ENCODE measurements around the gene CSNK1D. TPM values are rescaled to one million over a fixed set of nuclear protein-coding genes. Genes with fewer than 3 reads are reported as not detected.

Gene CSNK1D
- total RNA-seq, 1 donor: 50.3 TPM

DNA sequence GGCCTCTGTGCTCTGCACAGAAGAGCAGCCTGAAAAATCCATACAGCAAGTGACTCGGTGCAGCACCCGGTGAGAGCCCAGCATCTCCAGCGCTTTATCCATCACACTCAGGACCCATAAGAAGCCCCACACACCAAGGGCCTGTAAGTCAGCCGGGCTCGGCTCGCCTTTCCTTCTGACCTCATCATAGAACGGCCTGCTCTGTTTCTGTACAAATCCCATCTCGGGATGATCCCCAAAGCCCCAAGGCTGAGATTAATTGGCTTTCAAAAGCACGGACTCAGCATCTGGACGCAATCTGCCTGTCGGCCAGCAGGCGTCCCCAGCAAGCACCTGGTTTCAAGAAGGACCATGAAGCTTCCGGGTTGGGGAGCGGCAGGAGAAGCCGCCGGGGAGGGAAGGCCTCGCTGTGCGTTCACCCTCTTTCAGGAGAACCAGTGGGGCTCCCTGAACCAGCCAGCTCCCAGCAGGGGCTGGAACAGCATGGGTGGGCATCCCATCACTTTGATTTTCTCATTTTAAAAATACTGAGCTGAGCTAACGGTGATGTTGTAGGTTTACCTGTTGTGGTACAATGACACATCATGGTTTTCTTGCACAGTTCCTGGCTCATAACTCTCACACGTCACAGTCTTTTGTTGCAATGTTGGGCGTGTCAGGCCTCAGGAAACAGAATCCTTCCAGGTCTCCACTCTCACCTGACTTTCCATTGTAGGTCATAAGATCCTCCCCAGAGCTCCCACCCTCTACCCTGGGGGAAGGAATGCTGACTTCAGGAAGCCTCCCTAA lies 67.6 kb downstream of the CSNK1D start:
- Histone ChIP-seq H3K4me1 (ENCODE audit: insufficient read depth, low read length) (peaks cover 17% of the 10 kb centered on the region), H3K27me3 (ENCODE audit: insufficient read depth, low read length) (no peaks in the 10 kb centered on the region), H4K20me1 (ENCODE audit: insufficient read depth, low read length) (peaks cover 28% of the 10 kb centered on the region), H3K4me2 (ENCODE audit: insufficient read depth, low read length) (peak overlapping the region; percentile 58), H3K9me3 (ENCODE audit: low read depth, low read length) (no peaks in the 10 kb centered on the region), H3K27ac (ENCODE audit: low read depth, low read length) (peak overlapping the region; percentile 38), H3K79me2 (ENCODE audit: insufficient read depth, low read length) (peaks cover 21% of the 10 kb centered on the region), H3K36me3 (ENCODE audit: insufficient read depth, low read length) (peaks cover 15% of the 10 kb centered on the region), H3K4me3 (ENCODE audit: insufficient read depth, low read length) (no peak overlapping the region), H2AFZ (ENCODE audit: low read length) (peak overlapping the region; percentile 76)
- TF ChIP-seq, protein P1, sequence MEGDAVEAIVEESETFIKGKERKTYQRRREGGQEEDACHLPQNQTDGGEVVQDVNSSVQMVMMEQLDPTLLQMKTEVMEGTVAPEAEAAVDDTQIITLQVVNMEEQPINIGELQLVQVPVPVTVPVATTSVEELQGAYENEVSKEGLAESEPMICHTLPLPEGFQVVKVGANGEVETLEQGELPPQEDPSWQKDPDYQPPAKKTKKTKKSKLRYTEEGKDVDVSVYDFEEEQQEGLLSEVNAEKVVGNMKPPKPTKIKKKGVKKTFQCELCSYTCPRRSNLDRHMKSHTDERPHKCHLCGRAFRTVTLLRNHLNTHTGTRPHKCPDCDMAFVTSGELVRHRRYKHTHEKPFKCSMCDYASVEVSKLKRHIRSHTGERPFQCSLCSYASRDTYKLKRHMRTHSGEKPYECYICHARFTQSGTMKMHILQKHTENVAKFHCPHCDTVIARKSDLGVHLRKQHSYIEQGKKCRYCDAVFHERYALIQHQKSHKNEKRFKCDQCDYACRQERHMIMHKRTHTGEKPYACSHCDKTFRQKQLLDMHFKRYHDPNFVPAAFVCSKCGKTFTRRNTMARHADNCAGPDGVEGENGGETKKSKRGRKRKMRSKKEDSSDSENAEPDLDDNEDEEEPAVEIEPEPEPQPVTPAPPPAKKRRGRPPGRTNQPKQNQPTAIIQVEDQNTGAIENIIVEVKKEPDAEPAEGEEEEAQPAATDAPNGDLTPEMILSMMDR (IDR thresholded peaks at IDR 0.05; ENCODE audit: extremely low read depth, low read depth, low read length): peak; percentile 91
- peak; percentile 97 for DNase-seq (ENCODE audit: insufficient read length, low spot score, missing footprints)

DNA sequence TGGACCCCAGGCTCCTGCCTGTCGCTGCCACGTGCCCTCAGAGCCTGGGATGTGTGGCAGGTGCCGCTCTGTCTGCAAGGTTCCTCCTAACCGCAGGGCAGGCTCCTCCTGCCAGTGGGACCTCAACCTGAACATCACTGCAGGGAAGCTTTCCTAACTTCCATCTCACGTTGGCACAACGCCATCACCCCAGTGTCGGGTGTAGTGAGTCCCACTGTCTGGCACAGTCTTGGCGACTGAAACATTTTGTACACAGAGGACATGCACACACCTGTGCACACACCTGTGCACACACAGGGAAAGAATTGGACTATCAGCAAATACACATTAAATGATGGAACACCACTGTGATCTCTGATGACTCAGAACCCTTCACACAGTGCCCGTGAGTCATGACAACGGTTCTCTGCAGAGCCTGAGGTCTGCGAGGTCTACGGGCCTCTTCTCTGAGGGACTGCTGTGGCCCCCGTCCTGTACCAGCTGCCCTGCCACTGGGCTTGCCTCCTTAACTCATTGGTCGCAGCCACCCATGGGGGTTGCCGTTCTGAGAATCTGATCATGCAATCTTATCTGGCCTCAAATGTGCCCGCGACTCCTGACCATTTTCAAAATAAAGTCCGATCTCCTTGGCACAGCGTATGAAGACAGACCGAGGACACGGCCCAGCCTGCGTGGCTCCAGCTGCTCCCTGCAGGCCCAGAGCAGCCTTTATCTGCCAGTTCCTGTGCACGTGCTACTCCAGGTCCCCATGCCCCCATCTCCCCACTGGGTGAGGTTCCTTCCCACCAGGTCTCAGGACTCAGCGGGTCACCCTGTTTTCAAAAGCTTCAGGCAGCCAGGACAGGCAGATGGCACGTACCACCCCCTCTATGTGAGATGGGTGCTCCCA lies 68.4 kb downstream of the CSNK1D start:
- TF ChIP-seq, protein P1 (IDR thresholded peaks at IDR 0.05; ENCODE audit: extremely low read depth, low read depth, low read length): no peak
- Histone ChIP-seq H3K4me2 (ENCODE audit: insufficient read depth, low read length) (peak overlapping the region; percentile 58), H3K79me2 (ENCODE audit: insufficient read depth, low read length) (peaks cover 21% of the 10 kb centered on the region), H3K4me3 (ENCODE audit: insufficient read depth, low read length) (no peak overlapping the region), H2AFZ (ENCODE audit: low read length) (no peak overlapping the region), H3K36me3 (ENCODE audit: insufficient read depth, low read length) (peaks cover 20% of the 10 kb centered on the region), H3K27me3 (ENCODE audit: insufficient read depth, low read length) (no peaks in the 10 kb centered on the region), H3K27ac (ENCODE audit: low read depth, low read length) (no peak overlapping the region), H4K20me1 (ENCODE audit: insufficient read depth, low read length) (peaks cover 28% of the 10 kb centered on the region), H3K9me3 (ENCODE audit: low read depth, low read length) (no peaks in the 10 kb centered on the region), H3K4me1 (ENCODE audit: insufficient read depth, low read length) (peaks cover 17% of the 10 kb centered on the region)
- DNase-seq (ENCODE audit: insufficient read length, low spot score, missing footprints): peak; percentile 94

DNA sequence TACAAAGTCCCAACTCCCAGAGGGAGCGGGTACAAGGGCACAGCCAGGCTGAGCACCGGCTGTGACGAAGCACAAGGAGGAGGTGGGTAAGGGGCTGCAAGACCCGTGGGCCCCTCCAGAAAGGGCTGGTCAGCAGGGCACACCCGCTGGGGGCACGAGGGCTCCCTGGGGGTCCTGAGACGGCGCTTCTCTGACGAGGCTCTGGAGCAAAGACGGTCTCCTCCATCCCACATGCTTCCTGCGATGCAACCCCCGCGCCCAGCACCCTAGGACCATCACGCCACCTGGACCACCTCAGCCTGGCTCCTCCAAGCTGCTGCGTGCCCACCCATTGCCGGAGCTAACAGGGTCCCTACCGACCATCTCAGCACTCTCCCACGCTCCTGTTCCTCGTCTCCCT lies 69.6 kb downstream of the CSNK1D start:
- peak; percentile 63 for DNase-seq (ENCODE audit: insufficient read length, low spot score, missing footprints)
- Histone ChIP-seq H3K9me3 (ENCODE audit: low read depth, low read length) (no peaks in the 10 kb centered on the region), H3K79me2 (ENCODE audit: insufficient read depth, low read length) (peaks cover 15% of the 10 kb centered on the region), H2AFZ (ENCODE audit: low read length) (no peak overlapping the region), H3K36me3 (ENCODE audit: insufficient read depth, low read length) (peaks cover 27% of the 10 kb centered on the region), H4K20me1 (ENCODE audit: insufficient read depth, low read length) (peaks cover 28% of the 10 kb centered on the region), H3K4me2 (ENCODE audit: insufficient read depth, low read length) (no peak overlapping the region), H3K27me3 (ENCODE audit: insufficient read depth, low read length) (no peaks in the 10 kb centered on the region), H3K4me3 (ENCODE audit: insufficient read depth, low read length) (no peak overlapping the region), H3K4me1 (ENCODE audit: insufficient read depth, low read length) (peaks cover 17% of the 10 kb centered on the region), H3K27ac (ENCODE audit: low read depth, low read length) (no peak overlapping the region)
- TF ChIP-seq, protein P1 (IDR thresholded peaks at IDR 0.05; ENCODE audit: extremely low read depth, low read depth, low read length): no peak

DNA sequence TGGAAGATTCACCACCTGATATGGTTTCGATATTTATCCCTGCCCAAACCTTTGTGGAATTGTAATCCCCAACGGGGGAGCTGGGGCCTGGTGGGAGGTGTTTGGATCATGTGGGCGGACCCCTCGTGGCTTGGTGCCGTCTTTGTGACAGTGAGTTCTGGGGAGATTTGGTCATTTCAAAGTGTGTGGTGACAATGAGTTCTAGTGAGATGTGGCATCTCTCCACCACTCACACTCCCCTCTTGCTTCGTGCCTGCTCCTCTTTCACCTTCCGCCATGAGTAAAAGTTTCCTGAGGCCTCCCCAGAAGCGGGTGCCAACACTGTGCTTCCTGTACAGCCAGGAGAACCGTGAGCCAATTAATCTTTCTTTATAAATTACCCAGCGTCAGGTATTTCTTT lies 70.5 kb downstream of the CSNK1D start:
- H3K36me3 ChIP-seq (ENCODE audit: insufficient read depth, low read length): peaks cover 27% of the 10 kb centered on the region
- TF ChIP-seq, protein P1 (IDR thresholded peaks at IDR 0.05; ENCODE audit: extremely low read depth, low read depth, low read length): no peak
- no peak for DNase-seq (ENCODE audit: insufficient read length, low spot score, missing footprints)
- no peaks in the 10 kb centered on the region for H3K9me3 ChIP-seq (ENCODE audit: low read depth, low read length)
- H4K20me1 ChIP-seq (ENCODE audit: insufficient read depth, low read length): peaks cover 28% of the 10 kb centered on the region
- H3K27me3 ChIP-seq (ENCODE audit: insufficient read depth, low read length): no peaks in the 10 kb centered on the region
- H3K79me2 ChIP-seq (ENCODE audit: insufficient read depth, low read length): peaks cover 15% of the 10 kb centered on the region
- H3K4me2 ChIP-seq (ENCODE audit: insufficient read depth, low read length): no peak overlapping the region
- H3K27ac ChIP-seq (ENCODE audit: low read depth, low read length): no peak overlapping the region
- no peak overlapping the region for H2AFZ ChIP-seq (ENCODE audit: low read length)
- H3K4me3 ChIP-seq (ENCODE audit: insufficient read depth, low read length): no peak overlapping the region
- H3K4me1 ChIP-seq (ENCODE audit: insufficient read depth, low read length): peaks cover 17% of the 10 kb centered on the region

Measured in osteoblast (primary cell).